GM12864 (cell line): ENCODE results near the gene SMIM30.
A peak's percentile ranks its signal among the peaks of the same experiment; 100 is the strongest.
"Not testable (repeated sequence)": the region's sequence is repeated elsewhere in the genome, so short reads cannot be mapped to it uniquely, and the experiment has no call there.

Experiments used
- DNase-seq: peaks from one replicate; pipeline ENCODE4 v3.0.0-alpha.2; 2011; ENCODE audit warnings: low read depth
- H3K4me3 ChIP-seq: 2 replicates; pipeline ENCODE4 v1.5.1; 2011; ENCODE audit warnings: mild to moderate bottlenecking, low read depth, low read length, control low read depth
- TF ChIP-seq, protein P1 (sequence below): IDR thresholded peaks from 2 replicates; pipeline ENCODE4 v1.5.1; 2011; ENCODE audit warnings: low read depth, mild to moderate bottlenecking, moderate library complexity, low read length, control low read depth, inconsistent platforms; ENCODE audit errors: missing control alignments

SMIM30 gene, protein sequence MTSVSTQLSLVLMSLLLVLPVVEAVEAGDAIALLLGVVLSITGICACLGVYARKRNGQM

DNA sequence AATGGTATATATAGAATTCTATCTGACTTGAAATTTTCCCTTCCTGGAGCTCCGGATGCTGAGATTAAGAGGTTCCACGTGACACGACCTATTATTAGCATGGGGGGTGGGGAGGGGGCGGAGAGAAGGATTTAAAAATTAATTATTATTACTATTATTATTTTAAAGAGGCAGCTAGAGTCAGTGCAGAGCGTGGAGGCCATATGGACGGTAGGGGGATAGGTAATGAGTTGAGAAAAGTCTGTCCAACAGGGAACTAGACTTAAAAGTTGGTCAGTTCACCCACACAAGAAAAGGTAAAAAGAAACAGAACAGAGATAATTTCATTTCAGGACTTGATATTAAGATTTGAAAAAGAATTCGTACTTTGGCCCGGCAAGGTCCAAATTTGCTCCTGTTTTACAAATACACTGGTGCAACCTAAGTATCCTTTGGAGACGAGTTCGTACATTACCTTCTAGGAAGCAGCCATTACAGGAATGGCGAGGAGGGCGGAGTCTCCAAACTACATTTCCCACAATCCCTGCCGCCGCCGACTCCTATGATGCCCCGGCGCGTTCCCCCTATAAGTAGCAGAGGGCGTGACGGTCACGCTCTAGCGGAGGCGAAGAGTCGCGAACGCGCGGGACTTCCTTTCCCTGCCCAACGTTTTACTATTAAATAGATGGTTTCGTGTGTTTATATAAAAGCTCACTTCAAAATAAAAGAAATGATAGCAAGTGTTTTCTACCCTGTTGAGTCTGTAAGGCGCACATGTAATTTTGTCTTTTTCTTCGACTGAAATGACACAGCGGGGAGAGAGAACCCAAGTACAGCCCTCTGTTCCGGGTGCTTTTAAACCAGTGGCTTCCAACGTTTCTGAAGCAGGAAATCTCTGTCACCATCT lies at the start of gene SMIM30:
TSS of gene SMIM30 (minus strand) at position 481 of the 886 bp plus-strand sequence. CDS start 976 bp downstream, outside the sequence.
- TF ChIP-seq, protein P1, sequence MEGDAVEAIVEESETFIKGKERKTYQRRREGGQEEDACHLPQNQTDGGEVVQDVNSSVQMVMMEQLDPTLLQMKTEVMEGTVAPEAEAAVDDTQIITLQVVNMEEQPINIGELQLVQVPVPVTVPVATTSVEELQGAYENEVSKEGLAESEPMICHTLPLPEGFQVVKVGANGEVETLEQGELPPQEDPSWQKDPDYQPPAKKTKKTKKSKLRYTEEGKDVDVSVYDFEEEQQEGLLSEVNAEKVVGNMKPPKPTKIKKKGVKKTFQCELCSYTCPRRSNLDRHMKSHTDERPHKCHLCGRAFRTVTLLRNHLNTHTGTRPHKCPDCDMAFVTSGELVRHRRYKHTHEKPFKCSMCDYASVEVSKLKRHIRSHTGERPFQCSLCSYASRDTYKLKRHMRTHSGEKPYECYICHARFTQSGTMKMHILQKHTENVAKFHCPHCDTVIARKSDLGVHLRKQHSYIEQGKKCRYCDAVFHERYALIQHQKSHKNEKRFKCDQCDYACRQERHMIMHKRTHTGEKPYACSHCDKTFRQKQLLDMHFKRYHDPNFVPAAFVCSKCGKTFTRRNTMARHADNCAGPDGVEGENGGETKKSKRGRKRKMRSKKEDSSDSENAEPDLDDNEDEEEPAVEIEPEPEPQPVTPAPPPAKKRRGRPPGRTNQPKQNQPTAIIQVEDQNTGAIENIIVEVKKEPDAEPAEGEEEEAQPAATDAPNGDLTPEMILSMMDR = no peak
- H3K4me3 ChIP-seq = peak within 1 kb of the TSS; percentile 65
- DNase-seq = peak; percentile 78

DNA sequence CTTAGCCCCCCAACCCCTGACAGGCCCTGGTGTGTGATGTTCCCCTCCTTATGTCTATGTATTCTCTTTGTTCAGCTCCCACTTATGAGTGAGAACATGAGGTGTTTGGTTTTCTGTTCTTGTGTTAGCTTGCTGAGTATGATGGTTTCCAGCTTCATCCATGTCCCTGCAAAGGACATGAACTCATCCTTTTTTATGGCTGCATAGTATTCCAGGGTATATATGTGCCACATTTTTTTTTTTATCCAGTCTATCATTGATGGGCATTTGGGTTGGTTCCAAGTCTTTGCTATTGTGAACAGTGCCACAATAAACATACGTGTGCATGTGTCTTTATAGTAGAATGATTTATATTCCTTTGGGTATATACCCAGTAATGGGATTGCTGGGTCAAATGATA lies 47.8 kb upstream of the SMIM30 start:
- not testable (repeated sequence) for H3K4me3 ChIP-seq, DNase-seq

DNA sequence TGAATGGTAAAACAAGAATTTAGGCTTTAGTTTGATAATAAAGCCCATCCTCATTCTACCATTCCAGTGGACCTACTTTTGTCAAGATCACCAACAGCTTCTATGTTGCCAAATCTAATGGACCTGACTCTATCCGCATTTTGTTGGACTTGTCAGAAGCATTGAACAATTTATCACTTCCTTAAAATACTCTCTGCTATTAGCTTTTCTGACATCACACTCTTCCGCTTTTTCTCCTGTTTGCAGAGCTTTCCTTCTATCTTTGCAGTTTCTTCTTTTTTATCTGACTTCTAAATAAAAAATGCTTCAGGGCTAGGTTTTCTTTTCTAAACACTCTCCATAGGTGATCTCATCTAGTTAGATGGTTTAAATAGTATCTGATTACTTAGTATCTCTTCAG lies 42.7 kb upstream of the SMIM30 start:
- TF ChIP-seq, protein P1 = no peak
- no peak for DNase-seq
- no peak overlapping the region for H3K4me3 ChIP-seq

DNA sequence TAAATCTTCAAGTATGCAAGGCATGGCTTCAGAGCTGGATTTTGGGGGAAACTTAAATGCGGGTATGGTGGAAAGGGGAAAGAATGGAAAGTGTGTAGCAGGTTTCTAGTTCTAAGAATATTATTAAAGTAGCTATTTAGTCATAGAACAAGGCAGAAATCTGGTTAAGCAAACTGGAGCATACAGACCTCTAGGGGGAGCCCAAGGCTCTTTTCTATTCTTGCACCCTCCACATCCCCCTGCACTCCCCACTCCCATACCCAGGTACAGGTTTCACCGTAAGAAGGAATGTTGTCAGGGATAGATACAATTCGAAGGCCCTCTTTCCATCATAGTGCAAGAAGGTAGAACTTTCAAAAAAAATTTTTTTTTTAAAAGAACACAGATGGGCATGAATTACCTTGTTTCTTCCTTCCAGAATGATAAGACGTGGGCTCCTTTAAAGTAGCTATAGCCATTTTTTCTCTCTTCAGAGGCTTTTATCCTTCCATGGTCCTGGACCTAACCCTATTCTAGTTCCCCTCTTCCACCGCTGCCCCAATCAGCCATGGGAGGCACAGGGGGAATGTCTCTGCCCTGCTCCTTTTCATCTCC lies 41.5 kb upstream of the SMIM30 start:
- DNase-seq = no peak
- TF ChIP-seq, protein P1 = peak; percentile 78
- no peak overlapping the region for H3K4me3 ChIP-seq

DNA sequence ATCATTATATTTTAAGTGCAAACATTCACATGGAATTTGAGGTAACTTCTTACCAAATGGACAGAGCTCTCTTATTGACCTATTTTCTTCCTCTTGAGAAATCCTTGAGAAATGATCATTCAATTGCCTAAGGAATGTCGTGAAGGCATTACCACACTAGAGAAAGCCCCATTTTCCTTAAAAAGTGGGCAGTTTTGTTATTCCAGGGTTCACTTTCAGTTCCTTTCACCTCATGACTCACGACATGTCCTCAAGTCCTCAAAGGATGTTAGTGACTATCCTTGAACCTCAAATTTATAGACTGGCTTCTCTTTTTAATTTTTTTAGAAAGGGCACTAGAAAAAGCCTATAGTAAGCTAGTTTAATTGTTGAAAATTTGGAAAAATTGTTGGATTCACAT lies 40.4 kb upstream of the SMIM30 start:
- TF ChIP-seq, protein P1 = no peak
- H3K4me3 ChIP-seq = no peak overlapping the region
- DNase-seq = no peak

DNA sequence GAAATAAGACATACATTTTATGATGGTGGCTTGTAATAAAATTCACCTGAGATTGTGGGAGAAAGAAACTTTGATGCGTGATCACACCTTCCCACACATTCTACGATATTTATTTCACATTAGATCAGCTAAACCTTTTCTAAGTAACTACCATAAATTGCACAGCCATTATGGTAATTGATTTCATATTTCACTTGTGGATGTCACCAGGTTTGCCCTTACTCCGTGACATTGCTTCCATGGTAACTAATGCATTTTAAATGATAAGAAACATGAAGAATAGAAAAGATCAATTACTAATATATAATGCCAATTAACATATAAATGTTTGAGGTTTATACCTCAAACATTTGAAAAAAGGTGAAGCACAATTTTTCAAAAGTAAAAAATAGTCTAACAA lies 35.8 kb upstream of the SMIM30 start:
- DNase-seq = no peak
- TF ChIP-seq, protein P1 = no peak
- H3K4me3 ChIP-seq = no peak overlapping the region

DNA sequence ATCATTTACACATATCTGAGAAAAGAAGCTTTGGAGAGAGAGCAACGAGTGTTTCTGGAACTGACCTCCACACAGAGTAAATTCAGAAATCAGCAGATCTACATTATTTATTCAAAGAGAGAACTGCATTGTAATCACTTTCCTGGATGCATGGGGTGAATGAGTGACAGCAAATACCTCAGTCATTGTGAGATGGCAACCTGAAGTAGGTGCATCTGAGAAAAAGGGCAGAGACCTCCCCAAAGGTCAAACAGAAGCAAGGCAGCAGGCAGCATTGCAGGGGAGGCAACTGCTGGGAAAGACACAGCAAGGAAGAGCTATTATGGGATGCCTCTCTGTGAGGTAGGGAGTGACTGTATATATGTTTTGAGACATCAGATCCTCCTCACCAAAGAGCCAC lies 26.5 kb upstream of the SMIM30 start:
- no peak overlapping the region for H3K4me3 ChIP-seq
- TF ChIP-seq, protein P1 = no peak
- no peak for DNase-seq
